Stimulated activated CD4-positive, alpha-beta T cell treated with anti-CD3 and anti-CD28 coated beads, Interleukin-1b, Interleukin-23, amount 100 ng/mL, for 48 hours (primary cell): ENCODE measurements around the gene BTF3.

ENCODE experiments used
- DNase-seq: peaks from one replicate; pipeline ENCODE4 v3.0.0-alpha.2; 2020

The BTF3 gene

DNA sequence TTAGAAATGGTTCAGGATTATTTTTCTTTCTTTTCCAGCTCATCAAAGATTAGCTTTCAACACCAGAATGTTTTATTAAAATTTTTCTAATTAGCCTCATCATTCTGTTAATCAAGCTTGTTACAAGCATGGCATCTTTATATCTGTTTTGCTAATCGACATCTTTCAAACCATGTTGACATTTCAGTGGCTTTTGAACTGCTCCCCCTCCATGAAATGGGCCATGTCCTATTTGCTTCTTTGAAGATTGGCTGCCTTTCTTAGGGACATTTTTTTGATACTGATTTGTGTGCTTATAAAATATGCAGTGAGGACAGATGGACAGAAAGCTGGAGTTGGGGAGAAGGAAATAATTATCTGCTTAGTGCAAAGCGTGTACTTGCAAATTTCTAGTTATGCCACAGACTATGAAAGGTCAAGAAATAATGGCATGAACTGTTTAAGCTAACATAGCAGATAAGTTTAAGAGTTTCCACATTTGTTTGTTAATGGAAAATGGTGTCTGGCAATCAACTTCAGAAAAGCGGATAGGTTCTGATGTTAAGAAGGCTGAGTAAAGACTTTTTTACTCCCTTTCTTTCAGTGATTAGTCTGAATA, 27.5 kb downstream of the BTF3 start:
- no peak for DNase-seq

DNA sequence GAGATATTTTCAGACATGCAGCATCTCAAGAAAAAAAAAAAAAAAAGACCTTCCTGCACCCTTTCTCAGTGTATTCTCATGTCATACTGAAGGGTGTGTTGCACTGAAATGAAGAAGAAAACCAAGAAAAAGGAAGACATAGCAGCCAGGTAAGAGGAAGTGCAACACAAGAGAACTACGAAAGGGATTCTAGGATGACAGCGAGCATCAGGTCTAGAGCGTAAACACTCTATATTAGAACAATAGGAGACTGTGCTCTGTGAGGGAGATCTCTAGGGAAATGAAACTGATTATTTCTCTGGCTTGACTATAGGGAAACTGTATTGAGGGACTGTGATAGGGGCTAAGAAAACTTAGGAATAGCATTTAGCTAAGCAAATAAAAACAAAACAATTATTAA, 30.0 kb downstream of the BTF3 start:
- DNase-seq: no peak

DNA sequence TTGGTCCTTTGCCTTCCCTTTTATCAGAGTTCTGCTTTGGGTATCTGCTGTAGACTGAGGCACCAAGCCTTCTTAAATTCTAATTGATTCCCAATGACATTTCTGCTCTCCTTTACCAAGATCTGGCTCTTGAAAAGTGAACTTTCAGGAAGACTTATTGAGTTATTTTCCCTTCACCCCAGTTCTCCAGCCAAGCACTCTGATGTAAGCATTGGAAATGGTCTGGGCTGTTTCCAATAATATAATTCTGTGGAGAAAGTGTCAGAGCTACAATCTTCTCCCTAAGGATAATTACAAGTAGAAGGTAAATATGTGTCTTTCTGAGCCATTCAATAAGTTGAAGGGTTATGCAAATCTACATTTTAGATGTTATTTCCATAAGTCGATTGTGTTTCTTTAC, 30.8 kb downstream of the BTF3 start:
- DNase-seq: no peak

DNA sequence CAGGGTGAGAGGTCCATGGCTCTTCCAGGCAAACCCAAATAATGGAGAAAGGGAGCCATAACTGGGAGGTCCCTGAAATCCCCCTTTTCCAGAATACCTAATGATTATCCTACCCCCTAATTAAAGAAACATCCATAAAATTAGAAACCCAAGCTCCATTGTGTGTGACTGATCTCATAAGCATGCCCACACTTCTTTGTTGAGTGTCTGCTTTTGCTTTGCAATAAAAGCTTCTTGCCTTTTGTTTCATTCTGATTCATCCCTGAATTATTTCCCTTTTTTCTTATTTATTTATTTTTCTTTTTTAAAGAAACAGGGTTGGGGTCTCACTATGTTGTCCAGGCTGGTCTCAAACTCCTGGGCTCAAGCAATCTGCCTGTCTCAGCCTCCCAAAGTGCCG, 33.1 kb downstream of the BTF3 start:
- no peak for DNase-seq

DNA sequence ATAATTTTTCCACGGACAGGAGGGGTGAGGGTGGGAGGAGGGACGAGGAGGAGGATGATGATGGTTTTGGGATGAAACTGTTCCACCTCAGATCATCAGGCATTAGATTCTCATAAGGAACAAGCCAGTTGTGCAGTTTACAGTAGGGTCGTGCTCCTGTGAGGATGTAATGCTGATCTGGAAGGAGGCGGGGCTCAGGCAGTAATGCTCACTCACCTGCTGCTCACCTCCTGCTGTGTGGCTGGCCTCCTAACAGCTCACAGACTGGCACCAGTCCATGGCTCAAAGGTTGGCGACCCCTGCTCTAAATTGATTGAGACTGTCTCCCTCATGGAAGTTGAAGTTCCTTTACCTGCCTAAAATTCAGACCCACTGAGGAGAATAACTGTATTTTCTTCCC, 34.0 kb downstream of the BTF3 start:
- no peak for DNase-seq

DNA sequence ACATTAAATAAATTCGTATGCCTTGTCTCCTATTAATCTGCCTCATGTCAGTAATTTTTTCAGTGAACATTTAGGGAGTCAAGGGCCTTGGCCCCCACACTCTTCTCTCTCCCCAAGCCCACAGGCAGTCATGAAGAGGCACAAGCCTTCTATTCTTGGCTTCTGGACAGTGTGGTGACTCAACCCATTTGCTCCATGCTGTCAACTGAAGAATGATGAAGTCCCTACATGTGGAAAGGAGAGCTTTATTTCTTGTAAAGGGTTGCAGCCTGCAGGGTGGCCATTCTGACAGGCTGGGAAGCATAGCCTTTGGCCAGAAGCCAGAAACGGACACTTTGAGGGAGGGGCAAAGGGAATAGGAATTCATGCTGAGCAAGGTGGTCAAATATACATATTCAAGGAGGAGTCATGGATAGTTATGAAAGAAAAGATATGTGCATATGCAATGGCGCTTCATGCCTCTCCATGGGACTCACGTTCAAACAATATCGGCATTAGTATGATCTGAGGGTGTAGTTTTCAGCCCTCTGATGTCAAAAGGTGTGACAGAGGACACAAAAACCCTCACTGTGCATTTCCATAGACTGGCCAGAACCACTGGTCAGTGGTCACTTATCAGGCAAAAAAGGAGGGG, 35.9 kb downstream of the BTF3 start:
- no peak for DNase-seq

DNA sequence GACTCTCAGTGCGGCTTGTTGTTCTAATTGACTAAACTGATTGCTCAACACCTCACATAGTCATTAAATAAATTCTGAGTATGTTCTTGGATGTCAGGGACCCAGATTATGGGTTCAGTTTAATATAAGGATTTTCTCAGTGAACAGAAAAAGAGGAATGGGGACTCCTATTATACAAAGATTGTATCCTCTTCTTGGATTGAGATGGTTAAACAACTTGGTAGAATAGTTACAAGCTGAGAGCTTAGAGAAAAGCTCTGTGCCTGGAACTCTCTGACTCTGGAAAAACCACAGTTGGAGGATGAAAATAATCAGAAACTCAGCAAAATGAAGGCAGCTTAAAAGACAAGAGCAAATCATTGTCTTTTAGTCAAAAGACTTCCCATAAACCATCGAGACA, 36.7 kb downstream of the BTF3 start:
- no peak for DNase-seq

DNA sequence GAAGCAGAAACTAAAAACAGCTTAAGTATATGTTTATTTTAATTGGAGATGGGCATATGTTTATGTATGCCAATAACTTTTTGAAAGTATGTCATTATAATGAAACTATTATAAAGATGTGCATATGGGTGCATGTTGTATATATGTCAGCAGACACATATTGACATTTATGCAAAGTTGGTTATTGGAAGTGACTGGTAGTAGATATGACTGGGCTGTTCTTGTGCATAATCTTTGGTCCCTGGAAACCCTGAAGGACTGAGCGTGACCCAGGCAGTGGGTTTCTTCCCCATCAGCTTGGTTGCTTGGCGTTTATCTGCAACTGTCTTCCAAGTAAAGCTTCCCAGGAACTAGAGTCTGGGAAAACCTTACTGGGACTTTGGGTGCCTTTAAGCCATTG, 41.5 kb downstream of the BTF3 start:
- no peak for DNase-seq

DNA sequence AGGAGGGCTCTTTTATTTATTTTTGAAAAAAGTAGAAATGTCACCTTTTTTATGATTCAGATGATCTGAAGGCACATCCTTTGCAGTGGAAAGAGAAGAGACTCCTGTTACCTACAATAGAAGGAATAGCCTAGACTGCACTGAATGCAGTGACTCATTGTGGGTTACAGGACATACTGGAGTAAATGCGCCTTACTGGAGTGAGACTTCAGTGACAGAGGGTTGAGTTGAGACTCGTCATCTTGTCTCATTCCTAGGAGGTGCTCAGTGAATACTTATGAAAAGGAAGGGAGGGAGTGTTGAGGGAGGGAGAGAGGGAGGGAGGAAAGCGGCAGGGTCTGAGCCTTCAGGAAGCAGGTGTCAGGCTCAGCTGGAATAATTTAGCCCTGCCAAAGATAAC, 42.0 kb downstream of the BTF3 start:
- no peak for DNase-seq

DNA sequence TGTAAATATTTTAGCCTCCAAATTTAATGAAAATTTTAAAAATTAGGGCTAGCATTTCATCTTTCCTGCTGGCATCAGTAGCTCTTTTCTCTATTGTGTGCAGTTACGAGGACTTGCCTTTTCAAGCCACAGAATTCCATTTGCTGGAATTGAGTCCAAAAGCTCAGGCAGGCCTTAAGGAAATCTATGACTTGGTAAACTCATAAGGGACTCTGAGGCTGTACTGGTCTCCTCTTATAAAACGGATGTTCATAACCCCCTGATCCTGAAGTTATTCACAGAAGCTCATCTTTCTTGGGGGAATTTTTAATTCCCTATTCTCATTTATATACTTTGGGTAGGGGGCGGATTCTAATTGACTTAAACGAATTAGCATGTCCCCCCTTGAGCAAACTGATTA, 43.8 kb downstream of the BTF3 start:
- DNase-seq: no peak

DNA sequence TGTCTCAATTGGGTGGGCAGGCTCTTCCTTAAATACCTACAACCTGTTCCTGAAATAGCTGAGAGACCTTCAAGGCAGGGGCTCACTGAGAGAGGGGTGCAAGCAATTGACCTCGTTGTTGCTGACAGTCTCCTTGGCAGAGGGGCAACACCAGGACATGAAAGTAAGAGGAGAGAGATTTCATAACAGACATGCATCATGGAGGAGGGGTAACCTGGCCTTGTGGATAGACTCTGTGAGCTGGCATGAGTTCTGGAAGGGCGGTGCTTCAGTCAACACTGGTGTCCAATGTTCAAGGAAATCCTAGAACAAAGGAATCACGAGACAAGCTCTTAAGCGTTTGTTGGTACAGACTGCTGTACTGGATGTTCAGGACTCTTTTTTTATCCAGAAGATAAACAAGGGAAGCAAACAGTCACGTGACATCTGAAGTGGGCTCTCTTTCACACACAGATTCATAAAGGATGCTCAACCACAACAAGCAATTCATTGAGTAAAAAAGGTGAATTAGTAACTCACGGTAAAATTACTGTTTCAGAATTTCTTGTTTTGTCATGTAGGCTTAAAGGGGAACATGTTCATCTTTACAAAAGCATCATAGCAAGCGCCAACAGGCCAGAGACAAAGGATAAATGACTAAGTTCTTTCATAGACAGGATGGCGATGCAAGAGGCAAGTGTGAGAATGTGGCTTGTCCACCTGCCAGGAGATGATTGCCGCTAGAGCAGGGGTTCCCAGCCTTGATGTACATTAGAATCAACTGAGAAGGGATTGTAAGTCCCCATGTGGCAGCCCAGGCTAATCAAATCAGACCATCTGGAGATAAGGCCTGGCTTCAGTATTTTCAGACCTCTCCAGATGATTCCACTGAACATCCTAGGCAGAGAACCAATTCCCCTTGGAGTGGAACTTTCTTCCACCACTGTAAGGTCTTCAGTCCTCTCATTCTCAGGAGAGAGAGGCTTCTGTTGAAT, 46.5 kb downstream of the BTF3 start:
- no peak for DNase-seq

DNA sequence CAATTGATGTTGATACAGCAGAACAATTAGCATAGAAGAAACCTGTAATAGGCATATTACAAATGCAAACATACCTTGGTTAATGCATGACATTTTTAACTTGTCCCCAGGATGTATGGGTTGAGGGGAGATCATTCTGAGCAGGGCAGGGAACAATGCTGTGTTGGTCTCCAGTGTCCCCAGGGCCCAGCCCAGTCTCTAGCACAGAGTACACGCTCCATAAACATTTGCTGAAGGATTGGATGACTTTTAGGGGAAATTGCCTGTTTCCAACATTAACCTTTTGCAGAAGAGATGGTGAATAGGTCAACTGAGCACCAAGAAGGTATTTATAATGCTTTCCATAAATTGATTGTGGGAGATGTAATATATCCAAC, 47.1 kb downstream of the BTF3 start:
- DNase-seq: no peak

DNA sequence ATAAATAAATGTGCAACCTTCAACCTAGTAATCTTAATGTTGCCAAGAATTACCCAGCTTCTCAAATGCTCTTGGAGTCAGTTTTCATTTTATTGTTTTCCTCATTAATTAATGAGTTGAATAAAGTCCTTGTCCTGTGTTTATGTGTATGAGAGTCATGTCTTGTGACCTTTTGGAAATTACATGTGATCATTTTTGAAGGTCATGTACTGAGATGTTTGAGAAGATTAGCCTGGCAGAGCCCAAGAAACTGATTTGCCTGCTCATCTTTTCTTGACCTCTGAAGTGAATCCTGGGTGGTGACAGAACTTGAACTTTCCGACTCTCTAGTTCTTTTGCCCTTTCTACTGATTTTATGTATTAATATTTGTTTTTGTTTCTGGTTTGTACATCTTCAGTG, 51.8 kb downstream of the BTF3 start:
- no peak for DNase-seq

DNA sequence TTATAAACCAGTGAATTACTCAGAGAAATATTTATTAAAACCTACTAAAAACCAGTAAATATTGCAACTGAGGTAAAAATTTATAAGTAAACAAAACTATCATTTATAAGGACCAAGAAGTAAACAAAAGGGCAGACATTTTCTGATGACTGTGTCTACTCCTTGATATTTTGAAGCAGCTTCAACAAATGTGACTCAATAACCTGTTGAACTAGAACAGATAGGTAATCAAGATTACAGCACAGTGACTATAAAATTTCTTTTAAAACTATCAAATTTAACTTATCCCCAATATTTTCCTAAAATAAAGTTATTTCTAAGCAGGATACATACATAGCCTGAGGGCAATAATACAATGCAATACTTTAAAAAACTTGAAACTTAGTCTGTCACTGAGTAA, 54.4 kb downstream of the BTF3 start:
- no peak for DNase-seq
